Left renal cortex interstitium (tissue), 4 donors: ENCODE measurements around the gene CD83. TPM values are rescaled to one million over a fixed set of nuclear protein-coding genes. Genes with fewer than 3 reads are reported as not detected.

Experiments
- DNase-seq, 4 donors: peaks; one replicate each; pipeline ENCODE4 v3.0.0-alpha.2; 2013; ENCODE audit warnings: low read depth in 4 of 4, low spot score in 2 of 4, missing footprints in 1 of 4
- polyA plus RNA-seq, 4 donors: library from polyadenylated mRNA; unstranded; fragments of 120-200 nt; gene quantifications; one replicate each; pipeline ENCODE4 v1.2.1, GENCODE V29; 2013; ENCODE audit not compliant: insufficient read length in 4 of 4

The CD83 gene
- polyA plus RNA-seq, 4 donors, result 9.4 to 14.7 (median 11.7) TPM

- no peak for DNase-seq
Observed at GRCh38 chr6:14123386-14124111, 6.0 kb downstream of the CD83 start.

- no peak for DNase-seq
Observed at GRCh38 chr6:14125346-14125745, 7.8 kb downstream of the CD83 start.

GRCh38 chr6:14126191-14126590, 8.6 kb downstream of the CD83 start:
- DNase-seq, result no peak

- DNase-seq, result no peak
Observed at GRCh38 chr6:14127611-14128010, 10.0 kb downstream of the CD83 start.

- DNase-seq, result no peak
Observed at GRCh38 chr6:14128012-14128411, 10.4 kb downstream of the CD83 start.

GRCh38 chr6:14128746-14129145, 11.2 kb downstream of the CD83 start:
- DNase-seq, result no peak

GRCh38 chr6:14129575-14129974, 12.0 kb downstream of the CD83 start:
- DNase-seq, result peak in 2 of 4 donors; percentile 62 to 72

GRCh38 chr6:14130435-14131075, 13.0 kb downstream of the CD83 start:
- no peak for DNase-seq

- no peak for DNase-seq
Observed at GRCh38 chr6:14131579-14131978, 14.0 kb downstream of the CD83 start.

- DNase-seq, result no peak
Observed at GRCh38 chr6:14132244-14132920, 14.8 kb downstream of the CD83 start.

- no peak for DNase-seq
Observed at GRCh38 chr6:14132921-14133275, 15.3 kb downstream of the CD83 start.

- no peak for DNase-seq
Observed at GRCh38 chr6:14134211-14134910, 16.8 kb downstream of the CD83 start.

GRCh38 chr6:14135893-14136539, 18.4 kb downstream of the CD83 start:
- DNase-seq, result no peak

- DNase-seq, result no peak
Observed at GRCh38 chr6:14138701-14139215, 21.2 kb downstream of the CD83 start.

- no peak for DNase-seq
Observed at GRCh38 chr6:14141351-14142062, 23.9 kb downstream of the CD83 start.

- no peak for DNase-seq
Observed at GRCh38 chr6:14142063-14142450, 24.5 kb downstream of the CD83 start.

- no peak for DNase-seq
Observed at GRCh38 chr6:14142511-14143223, 25.1 kb downstream of the CD83 start.

GRCh38 chr6:14143305-14143704, 25.7 kb downstream of the CD83 start:
- no peak for DNase-seq

GRCh38 chr6:14144678-14145113, 27.1 kb downstream of the CD83 start:
- DNase-seq, result peak in 1 of 4 donors; percentile 43
